ENCODE results near the gene FBH1. TPM values are rescaled to one million over a fixed set of nuclear protein-coding genes. Genes with fewer than 3 reads are reported as not detected.

Gene FBH1
- total and polyA plus RNA-seq, 4 donors: 19.9 to 58.4 (median 48.1) TPM

DNA sequence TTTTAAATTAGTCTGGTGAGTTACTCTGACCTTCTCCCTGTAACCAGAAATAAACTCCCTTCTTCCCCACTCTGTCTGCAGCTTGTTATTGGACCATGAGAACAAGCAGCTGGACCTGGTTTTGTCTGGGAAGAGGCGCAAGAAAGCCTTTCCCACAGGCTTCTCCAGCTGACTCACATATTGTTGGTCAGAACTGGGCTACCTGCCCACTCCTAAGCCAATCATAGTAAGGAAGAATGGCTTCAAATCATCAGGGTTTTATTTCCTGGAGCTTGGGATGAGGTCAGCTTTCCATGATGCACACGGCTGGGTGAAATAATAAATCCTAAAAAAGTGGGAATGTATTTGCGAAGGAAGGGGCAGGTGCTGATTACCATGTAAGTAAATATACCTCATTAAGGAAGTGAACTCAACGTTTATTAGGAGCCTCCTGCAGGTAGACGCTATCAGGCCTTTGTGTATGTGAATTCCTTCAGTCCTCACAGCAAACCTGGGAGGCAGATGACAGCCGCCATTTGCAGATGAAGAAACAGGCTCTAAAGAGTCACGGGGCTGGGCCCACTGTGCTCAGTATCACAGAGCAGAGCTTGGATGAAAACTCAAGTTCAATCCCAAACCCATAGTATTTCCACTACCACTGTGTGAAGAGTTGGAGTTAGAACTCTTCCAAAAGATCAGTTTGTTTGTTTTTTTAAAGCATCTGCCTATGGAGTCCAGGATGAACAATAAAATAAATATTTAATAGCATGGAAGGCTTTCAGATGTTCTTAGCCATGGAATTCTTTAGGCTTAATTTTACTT lies 54.5 kb downstream of the FBH1 start:
- no peak for DNase-seq (ENCODE audit: low spot score)
- Histone ChIP-seq H3K27me3 (ENCODE audit: control insufficient read depth in 4 of 4, insufficient read depth in 4 of 4, low read length in 3 of 4) (no peaks in the 10 kb centered on the region), H3K9ac (ENCODE audit: low read depth in 1 of 2, low read length in 2 of 2) (peak overlapping the region in 1 of 2 donors; percentile 58), H3K4me3 (ENCODE audit: low read depth in 1 of 3, low read length in 3 of 3) (peak overlapping the region in 1 of 3 donors; percentile 12), H3K36me3 (ENCODE audit: control insufficient read depth in 4 of 4, insufficient read depth in 3 of 4, low read depth in 1 of 4, low read length in 3 of 4) (no peaks in the 10 kb centered on the region), H3K4me1 (ENCODE audit: control insufficient read depth in 4 of 4, insufficient read depth in 4 of 4, low read length in 3 of 4) (peaks cover 0 to 9% (median 4%) of the 10 kb centered on the region in 4 donors), H3K27ac (ENCODE audit: low read depth in 1 of 2, low read length in 2 of 2) (peak overlapping the region; percentile 80 to 83), H3K9me3 (ENCODE audit: control insufficient read depth in 4 of 4, low read length in 3 of 4) (no peaks in the 10 kb centered on the region)
- WGBS: 62% methylated on average over 7 of the region's 7 CpGs
- TF ChIP-seq, protein P1, sequence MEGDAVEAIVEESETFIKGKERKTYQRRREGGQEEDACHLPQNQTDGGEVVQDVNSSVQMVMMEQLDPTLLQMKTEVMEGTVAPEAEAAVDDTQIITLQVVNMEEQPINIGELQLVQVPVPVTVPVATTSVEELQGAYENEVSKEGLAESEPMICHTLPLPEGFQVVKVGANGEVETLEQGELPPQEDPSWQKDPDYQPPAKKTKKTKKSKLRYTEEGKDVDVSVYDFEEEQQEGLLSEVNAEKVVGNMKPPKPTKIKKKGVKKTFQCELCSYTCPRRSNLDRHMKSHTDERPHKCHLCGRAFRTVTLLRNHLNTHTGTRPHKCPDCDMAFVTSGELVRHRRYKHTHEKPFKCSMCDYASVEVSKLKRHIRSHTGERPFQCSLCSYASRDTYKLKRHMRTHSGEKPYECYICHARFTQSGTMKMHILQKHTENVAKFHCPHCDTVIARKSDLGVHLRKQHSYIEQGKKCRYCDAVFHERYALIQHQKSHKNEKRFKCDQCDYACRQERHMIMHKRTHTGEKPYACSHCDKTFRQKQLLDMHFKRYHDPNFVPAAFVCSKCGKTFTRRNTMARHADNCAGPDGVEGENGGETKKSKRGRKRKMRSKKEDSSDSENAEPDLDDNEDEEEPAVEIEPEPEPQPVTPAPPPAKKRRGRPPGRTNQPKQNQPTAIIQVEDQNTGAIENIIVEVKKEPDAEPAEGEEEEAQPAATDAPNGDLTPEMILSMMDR (IDR thresholded peaks at IDR 0.05; ENCODE audit: low read depth, low read length, missing input control): no peak
- TF ChIP-seq GABPA (IDR thresholded peaks at IDR 0.05 in 1 of 2, conservative IDR thresholded peaks at IDR 0.05 in 1 of 2): no peak
- no peak for TF ChIP-seq RAD21 (IDR thresholded peaks at IDR 0.05)
- no peak for TF ChIP-seq HNF4G (IDR thresholded peaks at IDR 0.05)
- TF ChIP-seq JUND (IDR thresholded peaks at IDR 0.05): peak; percentile 70 to 71
- TF ChIP-seq, protein P2, sequence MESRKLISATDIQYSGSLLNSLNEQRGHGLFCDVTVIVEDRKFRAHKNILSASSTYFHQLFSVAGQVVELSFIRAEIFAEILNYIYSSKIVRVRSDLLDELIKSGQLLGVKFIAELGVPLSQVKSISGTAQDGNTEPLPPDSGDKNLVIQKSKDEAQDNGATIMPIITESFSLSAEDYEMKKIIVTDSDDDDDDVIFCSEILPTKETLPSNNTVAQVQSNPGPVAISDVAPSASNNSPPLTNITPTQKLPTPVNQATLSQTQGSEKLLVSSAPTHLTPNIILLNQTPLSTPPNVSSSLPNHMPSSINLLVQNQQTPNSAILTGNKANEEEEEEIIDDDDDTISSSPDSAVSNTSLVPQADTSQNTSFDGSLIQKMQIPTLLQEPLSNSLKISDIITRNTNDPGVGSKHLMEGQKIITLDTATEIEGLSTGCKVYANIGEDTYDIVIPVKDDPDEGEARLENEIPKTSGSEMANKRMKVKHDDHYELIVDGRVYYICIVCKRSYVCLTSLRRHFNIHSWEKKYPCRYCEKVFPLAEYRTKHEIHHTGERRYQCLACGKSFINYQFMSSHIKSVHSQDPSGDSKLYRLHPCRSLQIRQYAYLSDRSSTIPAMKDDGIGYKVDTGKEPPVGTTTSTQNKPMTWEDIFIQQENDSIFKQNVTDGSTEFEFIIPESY (IDR thresholded peaks at IDR 0.05): no peak
- TF ChIP-seq, protein P3, sequence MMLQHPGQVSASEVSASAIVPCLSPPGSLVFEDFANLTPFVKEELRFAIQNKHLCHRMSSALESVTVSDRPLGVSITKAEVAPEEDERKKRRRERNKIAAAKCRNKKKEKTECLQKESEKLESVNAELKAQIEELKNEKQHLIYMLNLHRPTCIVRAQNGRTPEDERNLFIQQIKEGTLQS (IDR thresholded peaks at IDR 0.05): no peak
- peak; percentile 18 for TF ChIP-seq SP1 (IDR thresholded peaks at IDR 0.05)
- peak; percentile 24 for TF ChIP-seq NR2F2 (IDR thresholded peaks at IDR 0.05)
- TF ChIP-seq FOXA1 (IDR thresholded peaks at IDR 0.05): no peak
- peak; percentile 25 for TF ChIP-seq YY1 (IDR thresholded peaks at IDR 0.05)
- TF ChIP-seq FOXA2 (IDR thresholded peaks at IDR 0.05): no peak
- TF ChIP-seq EGR1 (IDR thresholded peaks at IDR 0.05; ENCODE audit: low read depth in 2 of 2): no peak

DNA sequence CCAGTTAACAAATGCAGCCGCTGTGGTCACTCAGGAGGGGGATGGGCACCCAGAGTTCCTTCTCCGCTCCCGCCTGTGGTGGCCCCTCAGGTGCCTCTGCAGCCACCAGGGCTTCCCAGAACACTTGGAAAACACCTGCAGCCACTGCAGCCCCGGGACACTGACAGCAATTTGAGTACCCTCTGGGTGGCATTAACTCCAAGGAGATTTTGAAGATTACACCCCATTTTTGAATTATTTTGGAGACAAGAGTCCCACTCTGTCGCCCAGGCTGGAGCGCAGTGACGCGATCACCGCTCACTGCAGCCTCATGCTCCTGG lies 55.1 kb downstream of the FBH1 start:
- H3K4me1 ChIP-seq (ENCODE audit: control insufficient read depth in 4 of 4, insufficient read depth in 4 of 4, low read length in 3 of 4): peaks cover 0 to 14% (median 8%) of the 10 kb centered on the region in 4 donors

More for the DNA sequence above, 55.1 kb downstream of the FBH1 start:
- TF ChIP-seq, protein P4, sequence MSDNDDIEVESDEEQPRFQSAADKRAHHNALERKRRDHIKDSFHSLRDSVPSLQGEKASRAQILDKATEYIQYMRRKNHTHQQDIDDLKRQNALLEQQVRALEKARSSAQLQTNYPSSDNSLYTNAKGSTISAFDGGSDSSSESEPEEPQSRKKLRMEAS (IDR thresholded peaks at IDR 0.05): no peak
- no peak for TF ChIP-seq EGR1 (IDR thresholded peaks at IDR 0.05; ENCODE audit: low read depth in 2 of 2)
- TF ChIP-seq GABPA (IDR thresholded peaks at IDR 0.05 in 1 of 2, conservative IDR thresholded peaks at IDR 0.05 in 1 of 2): no peak
- TF ChIP-seq, protein P2 (IDR thresholded peaks at IDR 0.05): no peak
- TF ChIP-seq RXRA (IDR thresholded peaks at IDR 0.05): no peak
- no peak for TF ChIP-seq HNF4G (IDR thresholded peaks at IDR 0.05)
- no peak for TF ChIP-seq YY1 (IDR thresholded peaks at IDR 0.05)
- 72% methylated on average over 9 of the region's 9 CpGs for WGBS
- H3K4me3 ChIP-seq (ENCODE audit: low read depth in 1 of 3, low read length in 3 of 3): peak overlapping the region in 1 of 3 donors; percentile 12
- peak overlapping the region; percentile 21 to 39 for H3K9ac ChIP-seq (ENCODE audit: low read depth in 1 of 2, low read length in 2 of 2)
- no peak for DNase-seq (ENCODE audit: low spot score)
- no peaks in the 10 kb centered on the region for H3K27me3 ChIP-seq (ENCODE audit: control insufficient read depth in 4 of 4, insufficient read depth in 4 of 4, low read length in 3 of 4)
- no peaks in the 10 kb centered on the region for H3K9me3 ChIP-seq (ENCODE audit: control insufficient read depth in 4 of 4, low read length in 3 of 4)
- no peaks in the 10 kb centered on the region for H3K36me3 ChIP-seq (ENCODE audit: control insufficient read depth in 4 of 4, insufficient read depth in 3 of 4, low read depth in 1 of 4, low read length in 3 of 4)
- peak overlapping the region; percentile 80 to 83 for H3K27ac ChIP-seq (ENCODE audit: low read depth in 1 of 2, low read length in 2 of 2)
